Stimulated activated CD4-positive, alpha-beta T cell treated with anti-CD3 and anti-CD28 coated beads, Interleukin-2, amount 100 ng/mL, for 24 hours (primary cell): ENCODE results near the gene SSTR5.

ENCODE experiments used
- DNase-seq, 2 donors: peaks; one replicate each; pipeline ENCODE4 v3.0.0-alpha.2; 2020

SSTR5 gene

DNA sequence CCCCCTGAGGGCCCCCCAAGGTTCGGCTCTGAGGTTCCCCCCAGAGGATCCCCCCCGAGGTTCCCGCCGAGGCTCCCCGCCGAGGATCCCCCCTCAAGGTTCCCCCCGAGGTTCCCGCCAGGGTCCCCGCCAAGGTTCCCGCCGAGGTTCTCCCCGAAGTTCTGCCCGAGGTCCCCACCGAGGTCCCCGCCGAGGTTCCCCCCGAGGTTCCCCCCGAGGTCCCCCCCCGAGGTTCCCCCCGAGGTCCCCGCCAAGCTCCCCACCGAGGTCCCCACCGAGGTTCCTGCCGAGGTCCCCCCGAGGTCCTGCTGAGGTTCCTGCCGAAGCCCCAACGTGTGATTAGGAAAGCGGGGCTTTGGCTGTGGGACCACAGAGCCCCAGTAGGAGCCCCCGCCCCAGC, 32.2 kb upstream of the SSTR5 start:
- no peak for DNase-seq

DNA sequence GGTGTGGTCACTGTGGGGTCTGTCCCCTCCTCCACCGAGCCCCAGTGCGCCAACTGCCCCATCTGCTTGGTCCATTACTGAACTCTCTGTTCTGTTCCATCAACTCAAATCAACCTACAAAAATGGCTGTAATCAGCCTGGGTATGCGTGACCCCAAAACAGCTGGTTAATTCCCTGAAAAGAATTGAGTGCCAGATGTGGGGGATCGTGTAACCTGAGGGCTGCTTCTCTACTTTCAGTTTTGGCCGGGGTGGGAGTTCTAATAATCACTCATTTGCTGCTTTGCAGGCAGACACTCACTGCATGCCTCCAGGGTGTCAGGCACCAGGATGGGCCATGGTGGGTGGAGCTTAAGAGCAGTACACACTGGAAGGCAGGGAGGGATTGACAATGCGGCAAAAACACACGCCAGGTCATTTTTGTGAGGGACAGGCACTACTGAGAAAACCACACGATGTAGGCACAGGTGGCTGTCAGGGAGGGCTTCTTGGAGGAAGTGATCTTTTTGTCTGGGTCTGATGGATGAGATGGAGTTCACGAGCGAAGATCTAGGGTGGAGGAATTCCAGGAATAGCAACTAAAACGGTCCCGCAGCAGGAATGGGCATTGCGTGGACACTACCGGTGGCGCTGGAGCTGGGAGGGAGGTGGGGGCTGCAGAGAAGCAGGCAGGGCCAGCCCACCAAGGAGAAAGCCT, 30.4 kb upstream of the SSTR5 start:
- DNase-seq = no peak

GRCh38 chr16:1042866-1043265, 29.7 kb upstream of the SSTR5 start:
- DNase-seq = peak in 1 of 2 donors; percentile 18

GRCh38 chr16:1043881-1044451, 28.6 kb upstream of the SSTR5 start:
- no peak for DNase-seq

DNA sequence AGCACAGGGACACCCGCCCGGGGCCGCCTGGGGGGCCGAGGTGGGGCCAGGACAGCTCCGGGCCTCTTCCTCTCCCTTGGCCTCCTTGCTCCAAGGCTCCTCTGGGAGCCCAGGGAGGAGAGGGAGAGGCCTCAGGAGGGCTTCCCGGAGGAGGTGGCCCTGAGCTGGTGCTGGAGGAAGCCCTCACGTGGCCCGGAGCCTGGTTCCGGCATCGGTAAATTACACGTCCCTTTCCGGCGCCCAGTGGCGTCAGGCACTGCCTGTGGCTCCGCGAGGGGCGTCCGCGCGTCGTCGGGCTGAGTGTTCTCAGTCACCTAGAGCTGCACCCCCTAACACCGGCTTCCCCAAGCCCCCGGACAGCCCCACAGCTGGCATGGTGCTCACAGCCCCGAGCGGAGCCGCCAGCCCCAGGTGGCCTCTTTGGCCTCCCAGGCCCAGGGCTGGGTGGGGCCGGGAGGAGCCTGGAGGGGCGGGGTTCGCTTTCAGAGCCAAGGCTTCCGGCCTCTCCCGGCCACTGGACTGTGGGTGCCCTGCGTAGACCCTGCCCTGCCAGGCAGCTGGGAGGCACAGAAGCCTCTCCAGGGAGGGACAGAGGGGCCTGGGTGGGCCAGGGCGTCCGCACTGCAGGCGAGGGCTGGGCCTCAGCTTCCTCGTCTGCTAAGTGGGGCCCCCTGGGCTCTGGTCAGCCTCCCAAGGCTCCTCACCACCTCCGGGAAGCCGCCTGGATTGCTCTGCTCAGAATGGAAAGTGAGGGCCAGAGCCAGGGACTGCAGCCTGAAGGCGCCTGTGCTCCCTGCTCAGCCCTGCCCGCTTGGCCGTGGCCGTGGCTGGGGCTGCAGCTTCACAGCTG, 27.9 kb upstream of the SSTR5 start:
- DNase-seq = no peak

- DNase-seq = no peak
Observed at GRCh38 chr16:1045310-1045992, 27.1 kb upstream of the SSTR5 start.

DNA sequence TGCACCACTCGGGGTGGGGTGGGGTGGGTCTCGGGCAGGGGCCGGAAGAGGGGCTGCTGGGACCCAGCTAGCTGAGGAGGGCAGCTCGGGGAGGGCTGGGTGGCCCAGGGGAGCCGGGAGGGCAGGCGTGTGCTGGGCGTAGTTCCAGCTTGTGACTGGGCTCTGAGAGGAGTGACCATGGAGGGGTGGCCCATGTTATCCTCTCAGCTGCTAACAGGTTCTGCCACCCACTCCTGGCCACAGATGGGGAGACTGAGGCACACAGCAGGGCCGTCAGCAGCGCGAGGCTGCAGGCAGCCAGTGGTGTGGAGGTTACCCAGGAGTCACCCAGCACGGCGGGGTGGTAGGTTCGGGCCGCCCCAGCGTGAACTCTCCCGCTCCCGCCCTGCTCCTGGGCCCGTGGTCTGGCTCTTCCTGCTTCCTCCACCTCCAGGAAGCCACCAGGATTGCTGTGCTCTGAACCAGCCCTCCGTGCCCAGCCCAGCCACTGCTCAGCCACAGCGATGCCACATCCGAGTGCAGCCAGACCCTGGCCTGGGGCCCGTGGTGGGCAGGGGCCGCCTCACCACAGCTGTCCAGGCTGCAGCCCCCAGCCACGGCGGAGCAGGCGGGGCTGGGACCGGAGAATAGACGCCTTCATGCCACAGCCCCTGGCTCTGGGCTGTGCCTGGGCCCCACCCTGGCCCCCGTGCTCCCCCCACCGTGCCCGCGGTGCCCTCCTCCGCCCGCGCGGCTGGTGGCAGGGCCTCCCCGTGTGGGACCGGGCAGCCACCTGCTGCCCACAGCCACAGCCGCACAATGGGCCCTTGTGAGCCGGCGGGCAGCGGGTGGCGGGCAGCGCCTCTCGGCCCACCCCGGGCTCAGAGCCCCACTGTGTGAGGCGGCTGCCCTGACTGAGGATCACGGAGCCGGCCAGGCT, 26.3 kb upstream of the SSTR5 start:
- DNase-seq = no peak

- no peak for DNase-seq
Observed at GRCh38 chr16:1047123-1047522, 25.4 kb upstream of the SSTR5 start.

GRCh38 chr16:1047801-1048200, 24.7 kb upstream of the SSTR5 start:
- no peak for DNase-seq

DNA sequence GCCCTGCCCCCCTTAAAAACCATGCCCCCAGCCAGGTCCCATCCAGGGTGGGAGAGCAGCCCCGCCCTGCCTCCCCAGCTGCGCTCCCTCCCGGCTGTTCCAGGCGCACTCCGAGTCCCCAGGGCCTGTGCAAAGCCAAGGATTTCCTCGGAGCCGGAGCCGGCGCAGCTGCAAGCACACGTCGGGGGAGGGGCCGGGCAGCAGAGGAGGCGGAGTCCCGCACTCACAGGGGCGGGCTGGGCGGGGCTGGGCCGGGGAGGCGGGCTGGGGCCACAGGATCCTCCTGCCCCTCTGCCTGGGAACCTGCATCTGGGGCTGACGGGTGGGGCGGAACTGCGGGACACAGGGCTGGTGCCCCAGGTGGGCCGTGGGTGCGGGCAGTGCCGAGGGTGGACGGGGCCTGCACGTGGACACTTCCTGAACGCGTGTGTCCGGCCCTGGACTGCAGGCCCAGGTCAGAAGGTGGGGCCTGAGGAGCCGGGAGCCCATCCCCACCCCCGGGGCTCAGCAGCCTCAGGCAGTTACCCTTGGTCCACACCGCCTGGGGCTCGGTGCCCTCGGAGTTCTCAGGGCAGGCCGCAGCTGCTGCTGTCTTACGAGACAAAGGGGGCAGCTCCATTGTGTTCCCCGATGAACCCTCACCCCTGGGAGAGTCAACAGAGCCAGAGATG, 24.0 kb upstream of the SSTR5 start:
- peak in 1 of 2 donors; percentile 40 for DNase-seq

GRCh38 chr16:1049113-1049975, 23.2 kb upstream of the SSTR5 start:
- no peak for DNase-seq

GRCh38 chr16:1049976-1050247, 22.6 kb upstream of the SSTR5 start:
- no peak for DNase-seq

- no peak for DNase-seq
Observed at GRCh38 chr16:1050516-1050915, 22.0 kb upstream of the SSTR5 start.

- DNase-seq = no peak
Observed at GRCh38 chr16:1050921-1051320, 21.6 kb upstream of the SSTR5 start.

- DNase-seq = no peak
Observed at GRCh38 chr16:1051446-1051845, 21.1 kb upstream of the SSTR5 start.

- DNase-seq = no peak
Observed at GRCh38 chr16:1052721-1053120, 19.8 kb upstream of the SSTR5 start.

- DNase-seq = no peak
Observed at GRCh38 chr16:1053121-1053521, 19.4 kb upstream of the SSTR5 start.

GRCh38 chr16:1053700-1054368, 18.7 kb upstream of the SSTR5 start:
- no peak for DNase-seq

DNA sequence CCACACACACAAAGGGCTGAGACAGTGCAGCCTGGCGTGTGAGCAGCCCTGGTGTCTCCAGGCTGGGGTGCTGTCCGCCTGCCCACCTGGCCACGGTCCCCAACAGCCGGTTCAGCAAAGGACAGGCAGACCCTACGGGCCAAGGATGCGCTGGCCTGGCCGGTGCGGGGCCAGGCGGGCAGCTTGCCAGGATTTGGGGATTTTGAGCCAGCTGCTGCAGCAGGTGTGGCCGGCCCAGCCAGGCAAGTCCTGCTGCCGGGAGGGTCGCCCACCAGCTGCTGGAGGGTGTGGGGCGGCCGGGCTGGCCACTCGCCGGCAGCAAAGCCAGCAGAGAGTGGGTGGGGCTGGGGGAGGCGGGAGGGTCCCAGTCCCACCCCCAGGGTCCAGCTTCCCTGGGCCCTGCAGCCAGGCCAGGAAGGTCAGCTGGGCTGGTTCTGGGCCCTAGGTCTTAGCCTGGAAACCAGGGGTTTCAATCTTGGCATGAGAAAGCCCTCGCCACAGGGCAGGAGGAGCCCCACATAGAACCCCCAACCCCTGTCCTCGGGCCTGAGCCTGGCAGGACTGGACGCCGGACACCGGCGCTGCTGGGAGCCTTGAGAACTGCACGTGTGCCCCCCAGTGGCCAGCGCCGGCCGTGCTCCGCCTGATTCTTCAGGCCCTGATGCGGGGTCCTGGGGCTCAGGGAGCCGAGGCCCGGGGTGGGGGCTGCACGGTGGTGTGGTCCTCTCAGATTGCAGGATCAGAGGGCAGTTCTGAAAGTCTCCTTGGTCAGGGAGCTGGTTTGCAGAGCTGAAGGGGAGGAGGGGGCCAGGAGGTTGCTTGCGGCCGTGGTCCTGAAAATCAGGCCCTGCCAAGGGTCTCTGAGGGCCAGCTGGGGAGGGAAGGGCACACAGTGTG, 17.6 kb upstream of the SSTR5 start:
- DNase-seq = peak; percentile 55 to 64
